ENCODE data around the gene GBX1.

The GBX1 gene

DNA sequence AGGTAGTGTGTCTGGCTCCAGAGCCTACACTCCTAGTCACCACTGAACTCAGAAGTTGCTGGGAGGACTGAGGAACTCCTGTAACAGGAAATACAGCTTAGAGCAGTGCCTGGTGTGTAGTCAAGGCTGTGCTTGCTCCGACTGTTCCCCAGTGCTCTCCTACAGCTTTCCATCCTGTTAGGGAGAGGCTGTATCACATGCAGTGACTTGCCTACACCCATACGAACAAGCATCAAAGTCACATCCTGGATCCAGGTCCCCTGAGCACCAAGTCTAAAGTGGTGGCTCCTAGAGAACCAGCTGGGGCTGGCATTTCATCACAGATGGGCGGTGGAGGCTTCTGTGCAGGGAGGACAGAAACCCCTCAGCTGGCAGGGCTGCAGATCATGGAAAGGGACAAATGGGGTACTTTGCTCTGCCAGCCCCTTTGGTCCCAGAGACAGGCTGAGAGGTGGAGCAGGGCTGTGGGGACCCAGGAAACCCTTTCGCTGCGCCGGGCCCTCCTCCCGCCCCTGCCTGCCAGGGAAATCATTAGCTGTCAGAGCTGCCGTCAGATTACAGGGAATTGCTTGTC lies 11.9 kb upstream of the GBX1 start:
- no peak for DNase-seq (ENCODE audit: low read depth in 2 of 2)
- H3K4me3 ChIP-seq (replicated peaks in 1 of 2; ENCODE audit: low read depth in 2 of 2, low read length in 2 of 2): no peak overlapping the region
- TF ChIP-seq, protein P1, sequence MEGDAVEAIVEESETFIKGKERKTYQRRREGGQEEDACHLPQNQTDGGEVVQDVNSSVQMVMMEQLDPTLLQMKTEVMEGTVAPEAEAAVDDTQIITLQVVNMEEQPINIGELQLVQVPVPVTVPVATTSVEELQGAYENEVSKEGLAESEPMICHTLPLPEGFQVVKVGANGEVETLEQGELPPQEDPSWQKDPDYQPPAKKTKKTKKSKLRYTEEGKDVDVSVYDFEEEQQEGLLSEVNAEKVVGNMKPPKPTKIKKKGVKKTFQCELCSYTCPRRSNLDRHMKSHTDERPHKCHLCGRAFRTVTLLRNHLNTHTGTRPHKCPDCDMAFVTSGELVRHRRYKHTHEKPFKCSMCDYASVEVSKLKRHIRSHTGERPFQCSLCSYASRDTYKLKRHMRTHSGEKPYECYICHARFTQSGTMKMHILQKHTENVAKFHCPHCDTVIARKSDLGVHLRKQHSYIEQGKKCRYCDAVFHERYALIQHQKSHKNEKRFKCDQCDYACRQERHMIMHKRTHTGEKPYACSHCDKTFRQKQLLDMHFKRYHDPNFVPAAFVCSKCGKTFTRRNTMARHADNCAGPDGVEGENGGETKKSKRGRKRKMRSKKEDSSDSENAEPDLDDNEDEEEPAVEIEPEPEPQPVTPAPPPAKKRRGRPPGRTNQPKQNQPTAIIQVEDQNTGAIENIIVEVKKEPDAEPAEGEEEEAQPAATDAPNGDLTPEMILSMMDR (IDR thresholded peaks at IDR 0.05; ENCODE audit: low read depth, low read length): no peak

DNA sequence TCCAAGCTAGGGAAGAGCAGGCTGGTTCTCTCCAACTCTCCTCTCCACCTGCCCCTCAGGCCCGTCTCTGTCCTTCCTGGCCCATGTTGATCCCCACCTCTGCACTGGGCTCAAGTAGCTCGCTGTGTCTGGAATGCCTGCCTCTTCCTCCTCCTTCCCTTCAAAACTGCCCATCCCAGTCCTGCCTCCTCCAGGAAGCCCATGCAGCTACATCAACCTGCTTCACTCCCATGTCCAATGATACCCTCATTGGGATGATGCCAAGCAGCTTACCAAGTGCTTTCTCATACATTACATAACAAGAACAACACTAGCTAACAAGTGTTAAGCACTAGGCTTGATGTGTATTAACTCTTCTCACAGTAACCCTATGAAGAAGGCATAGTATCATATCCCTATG lies 11.3 kb upstream of the GBX1 start:
- H3K4me3 ChIP-seq (replicated peaks in 1 of 2; ENCODE audit: low read depth in 2 of 2, low read length in 2 of 2): no peak overlapping the region
- DNase-seq (ENCODE audit: low read depth in 2 of 2): no peak
- TF ChIP-seq, protein P1 (IDR thresholded peaks at IDR 0.05; ENCODE audit: low read depth, low read length): no peak

DNA sequence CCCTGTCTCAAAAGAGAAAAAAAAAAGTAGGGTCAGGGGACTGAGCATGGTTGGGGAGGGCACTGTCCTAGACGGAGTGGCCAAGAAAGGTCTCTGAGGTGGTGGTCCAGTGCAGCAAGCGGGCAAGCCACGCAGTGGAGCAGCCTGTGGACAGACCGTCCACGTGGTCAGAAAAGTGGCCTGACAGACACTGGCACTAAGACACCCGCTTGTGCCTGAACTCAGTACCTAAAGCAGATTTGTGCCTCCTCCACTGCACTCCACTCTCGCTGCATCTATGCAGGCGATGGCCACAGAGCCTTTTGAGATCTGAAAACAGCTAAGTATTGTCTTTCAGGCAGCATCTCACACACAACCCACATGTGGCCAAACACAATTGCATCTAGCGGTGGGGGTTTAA lies 10.7 kb upstream of the GBX1 start:
- no peak for DNase-seq (ENCODE audit: low read depth in 2 of 2)
- TF ChIP-seq, protein P1 (IDR thresholded peaks at IDR 0.05; ENCODE audit: low read depth, low read length): no peak
- H3K4me3 ChIP-seq (replicated peaks in 1 of 2; ENCODE audit: low read depth in 2 of 2, low read length in 2 of 2): no peak overlapping the region

DNA sequence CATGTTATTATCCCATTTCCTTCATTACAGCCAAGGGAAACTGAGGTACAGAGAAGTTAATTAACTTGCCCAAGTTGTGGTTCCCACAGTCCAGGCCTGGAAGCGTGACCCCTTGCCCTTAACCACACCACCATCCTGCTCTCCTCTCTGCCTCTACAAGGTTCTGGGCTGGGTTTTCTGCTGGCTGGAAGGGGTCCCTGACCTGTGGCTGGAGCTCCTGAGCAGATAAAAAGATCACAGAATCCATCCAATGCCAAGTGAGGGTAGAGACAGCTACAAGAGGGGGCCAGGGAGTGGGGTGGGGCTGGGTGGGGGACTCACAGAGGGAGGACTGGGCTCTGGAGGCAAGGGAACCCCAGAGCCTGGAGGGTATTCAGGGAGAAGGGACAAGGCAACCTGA lies 9.8 kb upstream of the GBX1 start:
- TF ChIP-seq, protein P1 (IDR thresholded peaks at IDR 0.05; ENCODE audit: low read depth, low read length): no peak
- no peak for DNase-seq (ENCODE audit: low read depth in 2 of 2)
- H3K4me3 ChIP-seq (replicated peaks in 1 of 2; ENCODE audit: low read depth in 2 of 2, low read length in 2 of 2): no peak overlapping the region

DNA sequence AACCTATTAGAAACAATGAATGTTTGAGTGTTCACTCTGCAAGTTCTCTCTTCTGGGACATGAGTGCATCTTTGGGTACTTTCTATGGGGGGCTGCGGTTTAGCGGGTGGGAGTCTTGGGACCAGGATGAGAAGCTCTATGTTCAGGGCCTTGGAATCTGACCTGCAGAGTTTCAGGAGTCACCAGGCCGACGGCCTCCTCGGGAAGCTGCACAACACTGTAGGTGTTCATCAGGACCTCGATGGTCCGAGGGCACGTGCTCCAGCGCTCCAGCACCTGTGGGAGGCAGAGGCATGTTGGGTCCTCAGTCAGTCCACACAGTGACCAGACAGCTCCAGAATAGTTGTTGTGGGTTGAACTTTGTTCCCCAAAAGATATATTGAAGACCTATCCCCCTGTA lies 8.9 kb upstream of the GBX1 start:
- DNase-seq (ENCODE audit: low read depth in 2 of 2): no peak
- TF ChIP-seq, protein P1 (IDR thresholded peaks at IDR 0.05; ENCODE audit: low read depth, low read length): no peak
- H3K4me3 ChIP-seq (replicated peaks in 1 of 2; ENCODE audit: low read depth in 2 of 2, low read length in 2 of 2): no peak overlapping the region

DNA sequence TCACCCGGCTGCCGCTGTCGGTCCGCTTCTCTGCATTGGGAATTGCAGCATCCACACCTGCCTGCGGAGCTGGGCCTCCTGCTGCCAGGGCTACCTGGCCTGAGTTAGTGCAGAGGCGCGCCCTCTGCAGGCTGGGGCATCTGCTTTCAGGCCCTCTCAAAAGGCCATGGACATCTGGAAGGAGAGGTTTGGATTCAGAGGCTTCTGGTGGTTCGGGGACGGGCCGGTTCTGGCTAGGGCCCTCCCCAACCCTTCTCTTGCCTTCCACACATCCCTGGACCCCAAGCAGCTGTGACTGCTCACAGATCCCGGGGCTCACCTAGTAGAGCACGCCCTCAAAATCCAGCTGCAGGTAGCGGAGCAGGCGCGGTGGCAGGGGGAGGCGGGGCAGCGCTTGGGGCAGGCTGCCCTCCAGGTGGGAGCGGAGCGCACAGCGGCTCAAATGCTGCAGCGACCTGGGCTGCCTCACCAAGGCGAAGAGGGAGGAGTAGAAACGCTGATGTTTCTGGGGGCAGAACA lies 8.4 kb upstream of the GBX1 start:
- DNase-seq (ENCODE audit: low read depth in 2 of 2): no peak
- TF ChIP-seq, protein P1 (IDR thresholded peaks at IDR 0.05; ENCODE audit: low read depth, low read length): no peak
- no peak overlapping the region for H3K4me3 ChIP-seq (replicated peaks in 1 of 2; ENCODE audit: low read depth in 2 of 2, low read length in 2 of 2)

All from cardiac fibroblast (primary cell).